K562 (cell line): Measurements from ENCODE around the gene VPS13D. TPM values are rescaled to one million over a fixed set of nuclear protein-coding genes. Genes with fewer than 3 reads are reported as not detected.

Experiments
- ATAC-seq: fragments of 200-7000 bp; cut with Tn5 transposase; 3 replicates; pipeline ENCODE4 v1.9.1; 2020; ENCODE audit warnings: moderate library complexity
- BruUV-seq: library from RNA; stranded (reverse); fragments of 400-500 nt; replicated peaks from 2 replicates; lab custom pipeline; 2021; lab: Mats Ljungman, UMichigan
- CTCF ChIA-PET: fragments of 300-600 bp; formaldehyde crosslinking; extraction: SDS; loops from one replicate; lab custom pipeline; 2021; ENCODE audit warnings: low intra/inter-chr PET ratio; lab: Yijun Ruan, JAX
- POLR2A ChIA-PET: fragments of 300-600, 350-650 bp; sonication (Branson Sonifier 250); formaldehyde crosslinking; extraction: SDS; loops from one replicate; lab custom pipeline; 2021; ENCODE audit warnings: antibody characterized with exemption, inconsistent platforms; lab: Yijun Ruan, JAX
- DNase-seq, 4 experiments: peaks; one replicate each; pipeline versions ENCODE4 v3.0.0 to v3.0.0-alpha.2; 2011 to 2018; ENCODE audit warnings: low spot score in 3 of 4, mixed read lengths in 3 of 4; ENCODE audit errors: extremely low read depth in 1 of 4
- FAIRE-seq: peaks from 2 replicates; lab custom pipeline; 2011; peaks lifted over from hg19 to GRCh38; lab: Jason Lieb, UNC
- H2AFZ ChIP-seq: 2 replicates; pipeline ENCODE4 v1.6.0; 2011; ENCODE audit warnings: low read depth, low read length, control low read depth, inconsistent platforms
- H3K27ac ChIP-seq: fragments of 200-600 bp; 3 replicates; pipeline ENCODE4 v1.8.0; 2011; ENCODE audit warnings: low read depth, mild to moderate bottlenecking, control low read depth, inconsistent platforms, low read length, moderate library complexity, mixed read lengths; ENCODE audit errors: extremely low read depth
- H3K27me3 ChIP-seq, 2 experiments: fragments of 300-600 bp in 1 of 2; 2 replicates in 1 of 2; 3 replicates in 1 of 2; pipeline versions ENCODE4 v1.6.0 to v1.8.0; 2011; ENCODE audit warnings: inconsistent platforms in 2 of 2, low read length in 2 of 2, mild to moderate bottlenecking in 1 of 2, mixed read lengths in 1 of 2, moderate library complexity in 1 of 2; ENCODE audit not compliant: control insufficient read depth in 2 of 2, insufficient read depth in 2 of 2
- H3K36me3 ChIP-seq: fragments of 300-600 bp; 3 replicates; pipeline ENCODE4 v1.8.0; 2011; ENCODE audit warnings: mild to moderate bottlenecking, low read length, inconsistent platforms; ENCODE audit not compliant: control insufficient read depth, insufficient read depth
- H3K4me1 ChIP-seq, 2 experiments: fragments of 200-600 bp in 1 of 2; replicated peaks in 1 of 2; 2 replicates in 1 of 2; 3 replicates in 1 of 2; pipeline versions ENCODE4 v1.5.1 to v1.8.0; 2011; ENCODE audit warnings: inconsistent platforms in 2 of 2, low read length in 2 of 2, mild to moderate bottlenecking in 1 of 2, mixed read lengths in 1 of 2, moderate library complexity in 1 of 2; ENCODE audit not compliant: control insufficient read depth in 2 of 2, insufficient read depth in 2 of 2
- H3K4me2 ChIP-seq: 2 replicates; pipeline ENCODE4 v1.6.1; 2011; ENCODE audit warnings: low read length, control low read depth, inconsistent platforms, mixed read lengths; ENCODE audit not compliant: insufficient read depth
- H3K4me3 ChIP-seq: fragments of 200-600 bp; sonication (generic), shearing (Covaris generic); 2 replicates; pipeline ENCODE4 v1.5.1; 2016; ENCODE audit warnings: control low read depth, inconsistent platforms
- H3K79me2 ChIP-seq: fragments of 200-600 bp; 3 replicates; pipeline ENCODE4 v1.8.0; 2011; ENCODE audit warnings: low read length, inconsistent platforms; ENCODE audit not compliant: control insufficient read depth, insufficient read depth
- H3K9ac ChIP-seq, 2 experiments: 2 replicates each; pipeline versions ENCODE4 v1.6.0 to v1.6.1; 2011; ENCODE audit warnings: low read depth in 2 of 2, low read length in 2 of 2, control low read depth in 1 of 2, inconsistent platforms in 1 of 2, mild to moderate bottlenecking in 1 of 2, mixed read lengths in 1 of 2; ENCODE audit not compliant: insufficient read depth in 1 of 2
- H3K9me1 ChIP-seq: one replicate; pipeline ENCODE4 v1.6.0; 2011; ENCODE audit warnings: inconsistent platforms, mild to moderate bottlenecking, low read length, moderate library complexity; ENCODE audit not compliant: control insufficient read depth, insufficient read depth
- H3K9me3 ChIP-seq: replicated peaks from 2 replicates; pipeline ENCODE4 v1.5.1; 2011; ENCODE audit warnings: low read depth, low read length, inconsistent platforms; ENCODE audit not compliant: control insufficient read depth, insufficient read depth
- H4K20me1 ChIP-seq: replicated peaks from 2 replicates; pipeline ENCODE4 v1.6.1; 2011; ENCODE audit warnings: low read length, inconsistent platforms, mixed read lengths; ENCODE audit not compliant: control insufficient read depth, insufficient read depth
- BRCA1 ChIP-seq, 2 experiments: fragments of 450-650 bp in 1 of 2; sonication (generic) in 1 of 2; formaldehyde crosslinking in 1 of 2; IDR thresholded peaks; 2 replicates each; pipeline versions ENCODE4 v1.5.0 to v1.6.1; 2017 to 2020; ENCODE audit warnings: mild to moderate bottlenecking in 1 of 2, missing genetic modification reagents in 1 of 2
- CBX3 ChIP-seq, 2 experiments: IDR thresholded peaks; 1 replicate in 1 of 2; 2 replicates in 1 of 2; pipeline ENCODE4 v1.6.1; 2012; ENCODE audit warnings: inconsistent platforms in 2 of 2, low read length in 2 of 2, borderline replicate concordance in 1 of 2, control low read depth in 1 of 2
- CREM ChIP-seq: IDR thresholded peaks from 2 replicates; pipeline ENCODE4 v1.6.1; 2014; ENCODE audit warnings: antibody characterized with exemption, low read depth
- HDAC8 ChIP-seq: fragments of 450-650 bp; IDR thresholded peaks from 2 replicates; pipeline ENCODE4 v1.6.1; 2016; ENCODE audit warnings: mild to moderate bottlenecking, missing genetic modification characterization, moderate library complexity, missing compliant biosample characterization
- HNRNPK ChIP-seq: fragments of 200-400 bp; formaldehyde crosslinking; IDR thresholded peaks from one replicate; pipeline ENCODE4 v1.6.1; 2018; ENCODE audit warnings: mild to moderate bottlenecking, low read depth, low read length; ENCODE audit not compliant: poor library complexity, severe bottlenecking
- HNRNPLL ChIP-seq: fragments of 200-400 bp; formaldehyde crosslinking; IDR thresholded peaks from 2 replicates; pipeline ENCODE4 v1.6.1; 2017; ENCODE audit warnings: low read length, low read depth, mild to moderate bottlenecking; ENCODE audit not compliant: poor library complexity, severe bottlenecking
- KHSRP ChIP-seq: fragments of 450-650 bp; IDR thresholded peaks from 2 replicates; pipeline ENCODE4 v1.6.1; 2017
- POU5F1 ChIP-seq: fragments of 150-350 bp; IDR thresholded peaks from 2 replicates; pipeline ENCODE4 v1.6.1; 2014; ENCODE audit warnings: borderline replicate concordance, low read length, low read depth, mild to moderate bottlenecking; ENCODE audit not compliant: partially characterized antibody
- SIRT6 ChIP-seq: IDR thresholded peaks from one replicate; pipeline ENCODE4 v1.6.1; 2012; ENCODE audit warnings: low read depth, mild to moderate bottlenecking, control low read depth, inconsistent platforms, low read length, moderate library complexity
- SRF ChIP-seq, 2 experiments: fragments of 250-450, 450-650 bp in 1 of 2; sonication (Bioruptor Pico) in 1 of 2; sonication (generic) in 1 of 2; formaldehyde crosslinking; IDR thresholded peaks; 2 replicates each; pipeline versions ENCODE4 v1.5.0 to v1.5.1; 2020 to 2022; ENCODE audit warnings: mild to moderate bottlenecking in 1 of 2, missing genetic modification reagents in 1 of 2
- XRCC4 ChIP-seq: IDR thresholded peaks from one replicate; pipeline ENCODE4 v1.6.1; 2011; ENCODE audit not compliant: insufficient read depth, insufficient read length; ENCODE audit errors: extremely low read depth
- ZBED1 ChIP-seq: IDR thresholded peaks from 2 replicates; pipeline ENCODE4 v1.6.1; 2014
- ZNF133 ChIP-seq: fragments of 250-450 bp; sonication (Bioruptor Pico); IDR thresholded peaks from 2 replicates; pipeline ENCODE4 v1.4.0; 2020; ENCODE audit warnings: mild to moderate bottlenecking
- ZNF79 ChIP-seq: fragments of 250-450 bp; sonication (Bioruptor Pico); IDR thresholded peaks from 2 replicates; pipeline ENCODE4 v1.4.0; 2020; ENCODE audit warnings: low read depth, mild to moderate bottlenecking, moderate library complexity
- WGBS: fragments of 100-300 bp; shearing (Covaris generic); methylation state at CpG from one replicate; pipeline ENCODE4 v1.1.6; 2016; ENCODE audit warnings: low coverage, mixed read lengths; ENCODE audit not compliant: insufficient coverage; ENCODE audit errors: missing lambda C conversion rate; 5-methylcytosine and 5-hydroxymethylcytosine counted together
- in situ Hi-C: fragments of 300-500 bp; cut with MboI; formaldehyde crosslinking; loops from 4 replicates; pipeline ENCODE4 v1.15.0; 2018; ENCODE audit warnings: inconsistent platforms, mixed read lengths
- intact Hi-C: fragments of 100-400 bp; cut with micrococcal nuclease; formaldehyde crosslinking; loops from 2 replicates; pipeline ENCODE4 v1.14.2; 2022
- polyA plus RNA-seq, 8 experiments: library from polyadenylated mRNA; depleted of rRNA in 4 of 8; stranded (reverse) in 5 of 8; unstranded in 3 of 8; fragments of >200 nt; fragmentation: Nextera tagmentation in 2 of 8; fragmentation: Illumina TruSeq in 1 of 8; extraction: Ambion mirVana in 2 of 8; extraction: Trizol in 1 of 8; gene quantifications; 2 replicates each; pipeline versions ENCODE4 v1.2.1 to v1.2.3, GENCODE V29; 2011 to 2014; ENCODE audit warnings: inconsistent platforms in 1 of 8, missing spikeins in 1 of 8
- total RNA-seq, 7 experiments: library from RNA; depleted of rRNA in 6 of 7; stranded (reverse); fragments of >200 nt in 6 of 7; fragmentation: Illumina TruSeq in 2 of 7; extraction: Trizol in 2 of 7; gene quantifications; 2 replicates each; pipeline versions ENCODE4 v1.2.1 to v1.2.3, GENCODE V29; 2011 to 2021; ENCODE audit warnings: low replicate concordance in 1 of 7
- TF ChIP-seq, protein P1 (sequence below): fragments of 450-650 bp; IDR thresholded peaks from 2 replicates; pipeline ENCODE4 v1.6.1; 2016

Gene VPS13D
- total and polyA plus RNA-seq, 9 of the 15 experiments (the other 6 are each of a cell fraction or from before 2014, with no cell fraction given): 6.1 to 51.5 (median 38.5) TPM

GRCh38 chr1:12372761-12373160, 142.9 kb downstream of the VPS13D start:
- peaks cover 65% of the 10 kb centered on the region for H3K36me3 ChIP-seq
- no peak for FAIRE-seq
- no peak overlapping the region for H3K27ac ChIP-seq
- intact Hi-C loops: no loop called here
- TF ChIP-seq ZBED1: no peak
- TF ChIP-seq CREM: no peak
- TF ChIP-seq, protein P1, sequence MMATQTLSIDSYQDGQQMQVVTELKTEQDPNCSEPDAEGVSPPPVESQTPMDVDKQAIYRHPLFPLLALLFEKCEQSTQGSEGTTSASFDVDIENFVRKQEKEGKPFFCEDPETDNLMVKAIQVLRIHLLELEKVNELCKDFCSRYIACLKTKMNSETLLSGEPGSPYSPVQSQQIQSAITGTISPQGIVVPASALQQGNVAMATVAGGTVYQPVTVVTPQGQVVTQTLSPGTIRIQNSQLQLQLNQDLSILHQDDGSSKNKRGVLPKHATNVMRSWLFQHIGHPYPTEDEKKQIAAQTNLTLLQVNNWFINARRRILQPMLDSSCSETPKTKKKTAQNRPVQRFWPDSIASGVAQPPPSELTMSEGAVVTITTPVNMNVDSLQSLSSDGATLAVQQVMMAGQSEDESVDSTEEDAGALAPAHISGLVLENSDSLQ: no peak
- TF ChIP-seq XRCC4: no peak
- no peak for TF ChIP-seq CBX3 (IDR thresholded peaks at IDR 0.05; ENCODE audit: borderline replicate concordance in 1 of 2, low read length in 2 of 2)
- TF ChIP-seq SIRT6: no peak
- no peak for TF ChIP-seq HNRNPLL
- no peak for TF ChIP-seq KHSRP
- TF ChIP-seq HDAC8 (tag): no peak
- no peak for TF ChIP-seq BRCA1 (IDR thresholded peaks at IDR 0.05)
- no peak for TF ChIP-seq BRCA1 (CRISPR knock-in tag; IDR thresholded peaks at IDR 0.05)
- no peak for TF ChIP-seq ZNF79 (CRISPR knock-in tag)
- TF ChIP-seq SRF (CRISPR knock-in tag; IDR thresholded peaks at IDR 0.05): no peak
- TF ChIP-seq POU5F1: no peak
- no peak for TF ChIP-seq HNRNPK
- TF ChIP-seq ZNF133: no peak
- TF ChIP-seq, all 486 proteins: peak for 0
- H3K4me2 ChIP-seq: no peak overlapping the region
- no peak for DNase-seq
- no peak overlapping the region; a peak in 1 of 4 replicates for H3K9ac ChIP-seq
- in situ Hi-C loops: no loop called here
- no TSS peak for BruUV-seq
- H3K4me1 ChIP-seq: peaks cover 0 to 4% of the 10 kb centered on the region in 2 experiments; a peak in 1 of 5 replicates
- no peaks in the 10 kb centered on the region for H3K9me1 ChIP-seq
- CTCF ChIA-PET: interaction anchor here (0.7 kb wide), 1 partner anchor 34 kb away, joined by 8 read pairs; no protein-coding TSS in a partner anchor
- no peak overlapping the region for H3K4me3 ChIP-seq
- ATAC-seq: no peak
- no peaks in the 10 kb centered on the region for H3K79me2 ChIP-seq
- H2AFZ ChIP-seq: no peak overlapping the region
- H3K27me3 ChIP-seq: no peaks in the 10 kb centered on the region
- no peaks in the 10 kb centered on the region for H3K9me3 ChIP-seq
- POLR2A ChIA-PET: no interaction called here
- WGBS: 86% methylated on average over 3 of the region's 3 CpGs
- no peaks in the 10 kb centered on the region for H4K20me1 ChIP-seq
